HFFc6 (cell line): Measurements from ENCODE around the gene KLHL22. TPM values are rescaled to one million over a fixed set of nuclear protein-coding genes. Genes with fewer than 3 reads are reported as not detected.
A peak's percentile ranks its signal among the peaks of the same experiment; 100 is the strongest.

Experiments used
- DNase-seq: peaks from one replicate; pipeline ENCODE4 v3.0.0-alpha.2; 2018
- H3K27ac Mint-ChIP-seq: 2 replicates; pipeline ENCODE4 v1.8.0; 2020; ENCODE audit warnings: mild to moderate bottlenecking, mixed read lengths
- H3K27me3 Mint-ChIP-seq: 2 replicates; pipeline ENCODE4 v1.8.0; 2021; ENCODE audit warnings: mild to moderate bottlenecking, moderate library complexity, mixed read lengths; ENCODE audit not compliant: insufficient read depth
- H3K36me3 Mint-ChIP-seq: 2 replicates; pipeline ENCODE4 v1.8.0; 2021; ENCODE audit warnings: low read depth, mixed read lengths
- H3K4me1 Mint-ChIP-seq: 2 replicates; pipeline ENCODE4 v1.8.0; 2020; ENCODE audit warnings: low read depth, mixed read lengths
- H3K4me3 Mint-ChIP-seq: 2 replicates; pipeline ENCODE4 v1.8.0; 2020; ENCODE audit warnings: mild to moderate bottlenecking, moderate library complexity, mixed read lengths
- H3K9me3 Mint-ChIP-seq: 2 replicates; pipeline ENCODE4 v1.8.0; 2020; ENCODE audit warnings: mild to moderate bottlenecking, mixed read lengths
- CTCF ChIP-seq: fragments of 200-600 bp; sonication (generic); IDR thresholded peaks from 2 replicates; pipeline ENCODE4 v1.5.0; 2021; ENCODE audit warnings: antibody characterized with exemption, mild to moderate bottlenecking
- total RNA-seq, 6 experiments: library from RNA; stranded (reverse); fragmentation: NEBNext Ultra II Directional; extraction: Animal tissue kit (Norgen Biotek cat#: 25700); gene quantifications; 2 replicates in 1 of 6; 3 replicates in 5 of 6; pipeline ENCODE4 v1.2.3, GENCODE V29; 2021

The KLHL22 gene
- total RNA-seq, 6 experiments from 2014 or later = 19.2 to 25.5 (median 21.6) TPM

DNA sequence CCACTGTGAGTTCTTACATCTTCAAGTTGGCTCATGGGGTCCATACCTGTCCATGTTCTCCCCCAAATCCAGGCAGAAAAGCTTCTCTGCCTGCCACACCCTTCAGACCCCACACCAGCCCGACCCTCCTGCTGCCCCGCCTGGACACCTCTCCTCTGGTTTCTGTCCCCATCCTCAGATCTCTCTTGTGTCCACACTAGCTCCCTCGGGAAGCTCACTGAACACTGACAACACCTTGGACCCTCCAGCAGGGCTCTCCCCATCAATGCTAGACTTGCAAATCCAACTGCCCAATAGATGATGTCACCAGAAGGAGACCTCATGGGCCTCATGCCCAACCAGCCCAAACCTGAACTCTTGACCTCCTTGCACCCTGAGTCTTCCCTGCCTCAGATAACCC lies 60.8 kb downstream of the KLHL22 start:
- no peak for DNase-seq
- Mint-ChIP-seq H3K4me1 (peaks cover 41% of the 10 kb centered on the region), H3K4me3 (peak overlapping the region; percentile 84), H3K27me3 (peaks cover 12% of the 10 kb centered on the region), H3K27ac (peak overlapping the region; percentile 51; the same call in 1 of the 2 replicates), H3K9me3 (no peaks in the 10 kb centered on the region), H3K36me3 (peaks cover 9% of the 10 kb centered on the region; the same call in 1 of the 2 replicates)
- TF ChIP-seq CTCF = no peak

GRCh38 chr22:20434264-20434751 lies 61.3 kb downstream of the KLHL22 start:
- Mint-ChIP-seq H3K27me3 (peaks cover 12% of the 10 kb centered on the region), H3K36me3 (peaks cover 9% of the 10 kb centered on the region; the same call in 1 of the 2 replicates)

GRCh38 chr22:20433686-20434241 lies 61.8 kb downstream of the KLHL22 start:
- no peak overlapping the region; the same call in 1 of the 2 replicates for H3K4me3 Mint-ChIP-seq

More at GRCh38 chr22:20434264-20434751, 61.3 kb downstream of the KLHL22 start:
- no peak for DNase-seq
- Mint-ChIP-seq H3K9me3 (no peaks in the 10 kb centered on the region), H3K4me1 (peaks cover 36% of the 10 kb centered on the region), H3K27ac (0 out of 2 replicates have a peak overlapping the region, but pooled peaks have one; percentile 51), H3K4me3 (no peak overlapping the region; the same call in 1 of the 2 replicates)
- TF ChIP-seq CTCF = no peak

GRCh38 chr22:20433191-20433590 lies 62.4 kb downstream of the KLHL22 start:
- H3K4me1 Mint-ChIP-seq = peaks cover 25% of the 10 kb centered on the region
- no peak for DNase-seq
- H3K36me3 Mint-ChIP-seq = peaks cover 9% of the 10 kb centered on the region; the same call in 1 of the 2 replicates
- no peak for TF ChIP-seq CTCF
- no peak overlapping the region for H3K4me3 Mint-ChIP-seq
- peak overlapping the region; percentile 11; the same call in 1 of the 2 replicates for H3K27ac Mint-ChIP-seq
- peaks cover 11% of the 10 kb centered on the region for H3K27me3 Mint-ChIP-seq
- H3K9me3 Mint-ChIP-seq = no peaks in the 10 kb centered on the region

More at GRCh38 chr22:20433686-20434241, 61.8 kb downstream of the KLHL22 start:
- peaks cover 31% of the 10 kb centered on the region for H3K4me1 Mint-ChIP-seq
- H3K27me3 Mint-ChIP-seq = peaks cover 12% of the 10 kb centered on the region
- H3K27ac Mint-ChIP-seq = no peak overlapping the region
- H3K36me3 Mint-ChIP-seq = peaks cover 9% of the 10 kb centered on the region; the same call in 1 of the 2 replicates
- TF ChIP-seq CTCF = no peak
- H3K9me3 Mint-ChIP-seq = no peaks in the 10 kb centered on the region
- no peak for DNase-seq

GRCh38 chr22:20432244-20432686 lies 63.3 kb downstream of the KLHL22 start:
- no peaks in the 10 kb centered on the region for H3K9me3 Mint-ChIP-seq
- peaks cover 10% of the 10 kb centered on the region for H3K27me3 Mint-ChIP-seq
- TF ChIP-seq CTCF = no peak
- peaks cover 12% of the 10 kb centered on the region; the same call in 1 of the 2 replicates for H3K36me3 Mint-ChIP-seq
- no peak for DNase-seq
- H3K4me3 Mint-ChIP-seq = no peak overlapping the region
- H3K4me1 Mint-ChIP-seq = peaks cover 23% of the 10 kb centered on the region
- no peak overlapping the region for H3K27ac Mint-ChIP-seq
